ENCODE data around the gene CPE. TPM values are rescaled to one million over a fixed set of nuclear protein-coding genes. Genes with fewer than 3 reads are reported as not detected.

CPE gene
- total RNA-seq, 1 experiment from 2014 or later: 0.92 TPM

DNA sequence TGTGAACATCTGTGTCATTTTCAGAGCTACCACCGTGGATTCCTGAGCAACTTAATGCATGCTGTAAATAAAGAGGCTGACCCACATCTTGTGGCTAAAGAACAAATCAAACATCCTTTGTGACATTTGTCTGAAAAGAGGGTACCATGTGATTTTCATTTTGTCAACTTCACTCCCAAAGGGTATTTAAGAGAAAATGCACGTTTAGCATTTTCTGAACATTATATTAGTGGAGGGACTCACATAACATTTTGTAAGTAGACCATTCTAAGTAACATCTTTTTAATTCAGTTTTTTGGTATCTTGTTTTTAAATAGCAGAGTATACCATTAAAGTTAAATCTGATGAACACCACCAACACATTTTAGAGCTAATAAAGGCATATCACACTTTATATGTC lies 17.0 kb upstream of the CPE start:
- no peak overlapping the region for H3K27ac ChIP-seq (ENCODE audit: low read length)
- H3K36me3 ChIP-seq (ENCODE audit: control insufficient read depth, insufficient read depth, low read length): no peaks in the 10 kb centered on the region
- intact Hi-C loops (cut with micrococcal nuclease; ENCODE audit: unreplicated experiment): no loop called here
- peaks cover 2% of the 10 kb centered on the region for H3K27me3 ChIP-seq (ENCODE audit: control insufficient read depth, insufficient read depth, low read length)
- H3K9me3 ChIP-seq (ENCODE audit: control insufficient read depth, insufficient read depth, low read depth, low read length): no peaks in the 10 kb centered on the region
- in situ Hi-C loops (cut with HindIII; ENCODE audit: low pct_unique_long_range_greater_than_20kb, low sequenced_read_pairs): no loop called here
- POLR2A ChIA-PET: interaction anchor here (0.6 kb wide), 1 partner anchor 16 kb away, joined by 3 read pairs; no protein-coding TSS in a partner anchor
- no peak for DNase-seq (ENCODE audit: low read depth, low spot score)
- CTCF ChIA-PET: no interaction called here
- H3K4me3 ChIP-seq (ENCODE audit: low read depth in 2 of 2, low read length in 2 of 2): no peak overlapping the region
- BruUV-seq (replicated peaks): no TSS peak
- no peaks in the 10 kb centered on the region for H3K4me1 ChIP-seq (ENCODE audit: control insufficient read depth, insufficient read depth, low read length)
- TF ChIP-seq SIN3A (IDR thresholded peaks at IDR 0.05; ENCODE audit: borderline replicate concordance, insufficient read depth, low read depth, low read length) (no peak), TCF7L2 (IDR thresholded peaks at IDR 0.05; ENCODE audit: low read depth, low read length) (no peak), POLR2AphosphoS5 (IDR thresholded peaks at IDR 0.05; ENCODE audit: low read depth, low read length) (no peak)
- TF ChIP-seq, protein P1, sequence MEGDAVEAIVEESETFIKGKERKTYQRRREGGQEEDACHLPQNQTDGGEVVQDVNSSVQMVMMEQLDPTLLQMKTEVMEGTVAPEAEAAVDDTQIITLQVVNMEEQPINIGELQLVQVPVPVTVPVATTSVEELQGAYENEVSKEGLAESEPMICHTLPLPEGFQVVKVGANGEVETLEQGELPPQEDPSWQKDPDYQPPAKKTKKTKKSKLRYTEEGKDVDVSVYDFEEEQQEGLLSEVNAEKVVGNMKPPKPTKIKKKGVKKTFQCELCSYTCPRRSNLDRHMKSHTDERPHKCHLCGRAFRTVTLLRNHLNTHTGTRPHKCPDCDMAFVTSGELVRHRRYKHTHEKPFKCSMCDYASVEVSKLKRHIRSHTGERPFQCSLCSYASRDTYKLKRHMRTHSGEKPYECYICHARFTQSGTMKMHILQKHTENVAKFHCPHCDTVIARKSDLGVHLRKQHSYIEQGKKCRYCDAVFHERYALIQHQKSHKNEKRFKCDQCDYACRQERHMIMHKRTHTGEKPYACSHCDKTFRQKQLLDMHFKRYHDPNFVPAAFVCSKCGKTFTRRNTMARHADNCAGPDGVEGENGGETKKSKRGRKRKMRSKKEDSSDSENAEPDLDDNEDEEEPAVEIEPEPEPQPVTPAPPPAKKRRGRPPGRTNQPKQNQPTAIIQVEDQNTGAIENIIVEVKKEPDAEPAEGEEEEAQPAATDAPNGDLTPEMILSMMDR (IDR thresholded peaks at IDR 0.05): no peak
- TF ChIP-seq, protein P2, sequence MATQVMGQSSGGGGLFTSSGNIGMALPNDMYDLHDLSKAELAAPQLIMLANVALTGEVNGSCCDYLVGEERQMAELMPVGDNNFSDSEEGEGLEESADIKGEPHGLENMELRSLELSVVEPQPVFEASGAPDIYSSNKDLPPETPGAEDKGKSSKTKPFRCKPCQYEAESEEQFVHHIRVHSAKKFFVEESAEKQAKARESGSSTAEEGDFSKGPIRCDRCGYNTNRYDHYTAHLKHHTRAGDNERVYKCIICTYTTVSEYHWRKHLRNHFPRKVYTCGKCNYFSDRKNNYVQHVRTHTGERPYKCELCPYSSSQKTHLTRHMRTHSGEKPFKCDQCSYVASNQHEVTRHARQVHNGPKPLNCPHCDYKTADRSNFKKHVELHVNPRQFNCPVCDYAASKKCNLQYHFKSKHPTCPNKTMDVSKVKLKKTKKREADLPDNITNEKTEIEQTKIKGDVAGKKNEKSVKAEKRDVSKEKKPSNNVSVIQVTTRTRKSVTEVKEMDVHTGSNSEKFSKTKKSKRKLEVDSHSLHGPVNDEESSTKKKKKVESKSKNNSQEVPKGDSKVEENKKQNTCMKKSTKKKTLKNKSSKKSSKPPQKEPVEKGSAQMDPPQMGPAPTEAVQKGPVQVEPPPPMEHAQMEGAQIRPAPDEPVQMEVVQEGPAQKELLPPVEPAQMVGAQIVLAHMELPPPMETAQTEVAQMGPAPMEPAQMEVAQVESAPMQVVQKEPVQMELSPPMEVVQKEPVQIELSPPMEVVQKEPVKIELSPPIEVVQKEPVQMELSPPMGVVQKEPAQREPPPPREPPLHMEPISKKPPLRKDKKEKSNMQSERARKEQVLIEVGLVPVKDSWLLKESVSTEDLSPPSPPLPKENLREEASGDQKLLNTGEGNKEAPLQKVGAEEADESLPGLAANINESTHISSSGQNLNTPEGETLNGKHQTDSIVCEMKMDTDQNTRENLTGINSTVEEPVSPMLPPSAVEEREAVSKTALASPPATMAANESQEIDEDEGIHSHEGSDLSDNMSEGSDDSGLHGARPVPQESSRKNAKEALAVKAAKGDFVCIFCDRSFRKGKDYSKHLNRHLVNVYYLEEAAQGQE (IDR thresholded peaks at IDR 0.05; ENCODE audit: insufficient read depth in 1 of 2, low read depth in 2 of 2, low read length in 1 of 2): no peak
- ATAC-seq: no peak

DNA sequence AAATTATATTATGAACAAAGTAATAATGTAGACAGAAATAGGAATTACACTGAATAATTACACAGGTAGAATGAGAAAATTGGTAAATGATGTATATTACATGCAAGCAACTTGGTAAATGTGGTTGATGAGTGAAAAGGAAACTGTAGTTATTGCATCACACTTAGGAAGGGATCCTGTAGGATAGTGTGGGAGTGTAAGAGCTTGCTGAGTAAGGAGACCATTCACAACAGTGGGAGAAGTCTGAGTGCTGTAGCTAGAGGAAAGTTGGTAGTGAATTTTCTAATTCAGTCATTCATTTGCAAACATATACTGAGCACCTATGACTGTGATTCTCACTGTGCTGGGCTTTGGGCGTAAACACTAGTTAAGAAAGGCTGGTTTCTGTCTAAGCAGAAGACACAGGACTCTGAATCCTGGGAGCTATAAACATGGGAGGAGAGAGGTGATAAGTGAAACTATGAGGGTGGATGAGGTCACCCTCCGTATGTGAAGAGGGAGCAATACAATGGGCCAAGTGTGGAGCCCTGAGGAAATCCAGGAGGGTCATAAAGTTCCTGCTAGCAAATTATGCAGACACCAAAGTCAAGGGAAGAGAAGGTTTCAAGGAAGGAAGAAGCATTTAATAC lies 14.2 kb upstream of the CPE start:
- CTCF ChIA-PET: no interaction called here
- intact Hi-C loops (cut with micrococcal nuclease; ENCODE audit: unreplicated experiment) (no loop called here), in situ Hi-C loops (cut with HindIII; ENCODE audit: low pct_unique_long_range_greater_than_20kb, low sequenced_read_pairs) (no loop called here)
- no peak for TF ChIP-seq SIN3A (IDR thresholded peaks at IDR 0.05; ENCODE audit: borderline replicate concordance, insufficient read depth, low read depth, low read length)
- TF ChIP-seq POLR2AphosphoS5 (IDR thresholded peaks at IDR 0.05; ENCODE audit: low read depth, low read length): no peak
- TF ChIP-seq, protein P2 (IDR thresholded peaks at IDR 0.05; ENCODE audit: insufficient read depth in 1 of 2, low read depth in 2 of 2, low read length in 1 of 2): no peak
- TF ChIP-seq TCF7L2 (IDR thresholded peaks at IDR 0.05; ENCODE audit: low read depth, low read length): no peak
- TF ChIP-seq, protein P1 (IDR thresholded peaks at IDR 0.05): no peak
- POLR2A ChIA-PET: no interaction called here
- no TSS peak for BruUV-seq (replicated peaks)
- H3K4me3 ChIP-seq (ENCODE audit: low read depth in 2 of 2, low read length in 2 of 2): no peak overlapping the region
- H3K36me3 ChIP-seq (ENCODE audit: control insufficient read depth, insufficient read depth, low read length): no peaks in the 10 kb centered on the region
- no peaks in the 10 kb centered on the region for H3K4me1 ChIP-seq (ENCODE audit: control insufficient read depth, insufficient read depth, low read length)
- H3K9me3 ChIP-seq (ENCODE audit: control insufficient read depth, insufficient read depth, low read depth, low read length): no peaks in the 10 kb centered on the region
- H3K27me3 ChIP-seq (ENCODE audit: control insufficient read depth, insufficient read depth, low read length): peaks cover 2% of the 10 kb centered on the region
- no peak for ATAC-seq
- no peak overlapping the region for H3K27ac ChIP-seq (ENCODE audit: low read length)
- DNase-seq (ENCODE audit: low read depth, low spot score): no peak

Data from Panc1 (cell line).